Chondrocyte (in vitro differentiated cells): ENCODE data around the gene PFKFB3. TPM values are rescaled to one million over a fixed set of nuclear protein-coding genes. Genes with fewer than 3 reads are reported as not detected.

ENCODE experiments used
- DNase-seq: peaks from one replicate; pipeline ENCODE4 v3.0.0; 2021; ENCODE audit warnings: mixed read lengths, low spot score
- H3K27ac Mint-ChIP-seq: one replicate; pipeline ENCODE4 v1.8.0; 2021; ENCODE audit warnings: mild to moderate bottlenecking, moderate library complexity, mixed read lengths; ENCODE audit not compliant: unreplicated experiment
- H3K27me3 Mint-ChIP-seq: 2 replicates; pipeline ENCODE4 v1.8.0; 2021; ENCODE audit warnings: low read depth, mixed read lengths
- H3K36me3 Mint-ChIP-seq: 2 replicates; pipeline ENCODE4 v1.8.0; 2021; ENCODE audit warnings: low read depth, mixed read lengths
- H3K4me1 Mint-ChIP-seq: 2 replicates; pipeline ENCODE4 v1.8.0; 2021; ENCODE audit warnings: low read depth, mild to moderate bottlenecking, mixed read lengths
- H3K4me3 Mint-ChIP-seq: one replicate; pipeline ENCODE4 v1.8.0; 2021; ENCODE audit warnings: mild to moderate bottlenecking, moderate library complexity, mixed read lengths; ENCODE audit not compliant: unreplicated experiment
- H3K9me3 Mint-ChIP-seq: 2 replicates; pipeline ENCODE4 v1.8.0; 2021; ENCODE audit warnings: low read depth, mixed read lengths
- CTCF ChIP-seq: fragments of 200-600 bp; sonication (generic); IDR thresholded peaks from 2 replicates; pipeline ENCODE4 v1.5.0; 2021; ENCODE audit warnings: antibody characterized with exemption, mild to moderate bottlenecking, moderate library complexity
- total RNA-seq: library from RNA; stranded (reverse); gene quantifications from 3 replicates; pipeline ENCODE4 v1.2.1, GENCODE V29; 2021

Gene PFKFB3
- total RNA-seq, 1 donor from 2014 or later, result 46.5 TPM

GRCh38 chr10:6259153-6259552 is 56.4 kb downstream of the PFKFB3 start:
- DNase-seq, result no peak
- Mint-ChIP-seq H3K9me3 (peaks cover 14% of the 10 kb centered on the region), H3K4me3 (no peak overlapping the region), H3K36me3 (no peaks in the 10 kb centered on the region), H3K27me3 (no peaks in the 10 kb centered on the region), H3K4me1 (no peaks in the 10 kb centered on the region), H3K27ac (no peak overlapping the region)
- TF ChIP-seq CTCF, result no peak

GRCh38 chr10:6260843-6261242 is 58.1 kb downstream of the PFKFB3 start:
- no peaks in the 10 kb centered on the region for H3K27me3 Mint-ChIP-seq
- no peak for TF ChIP-seq CTCF
- no peak for DNase-seq
- no peaks in the 10 kb centered on the region for H3K36me3 Mint-ChIP-seq
- no peaks in the 10 kb centered on the region for H3K4me1 Mint-ChIP-seq
- no peak overlapping the region for H3K4me3 Mint-ChIP-seq
- H3K27ac Mint-ChIP-seq, result no peak overlapping the region
- H3K9me3 Mint-ChIP-seq, result peaks cover 14% of the 10 kb centered on the region

GRCh38 chr10:6267941-6268340 is 65.2 kb downstream of the PFKFB3 start:
- Mint-ChIP-seq H3K27ac (no peak overlapping the region), H3K4me1 (no peaks in the 10 kb centered on the region), H3K36me3 (no peaks in the 10 kb centered on the region), H3K4me3 (no peak overlapping the region), H3K27me3 (no peaks in the 10 kb centered on the region), H3K9me3 (no peaks in the 10 kb centered on the region)
- no peak for DNase-seq
- no peak for TF ChIP-seq CTCF

GRCh38 chr10:6269432-6269831 is 66.7 kb downstream of the PFKFB3 start:
- no peaks in the 10 kb centered on the region for H3K36me3 Mint-ChIP-seq
- H3K27ac Mint-ChIP-seq, result no peak overlapping the region
- DNase-seq, result no peak
- H3K9me3 Mint-ChIP-seq, result no peaks in the 10 kb centered on the region
- TF ChIP-seq CTCF, result no peak
- no peaks in the 10 kb centered on the region for H3K4me1 Mint-ChIP-seq
- H3K4me3 Mint-ChIP-seq, result no peak overlapping the region
- no peaks in the 10 kb centered on the region for H3K27me3 Mint-ChIP-seq

GRCh38 chr10:6269953-6270867 is 67.5 kb downstream of the PFKFB3 start:
- Mint-ChIP-seq H3K36me3 (no peaks in the 10 kb centered on the region), H3K27me3 (no peaks in the 10 kb centered on the region), H3K4me1 (peaks cover 5% of the 10 kb centered on the region), H3K27ac (no peak overlapping the region), H3K4me3 (no peak overlapping the region), H3K9me3 (peaks cover 3% of the 10 kb centered on the region)
- TF ChIP-seq CTCF, result no peak
- no peak for DNase-seq
